GM21825 (cell line): ENCODE measurements around the gene NT5C1B.

ENCODE experiments used
- ATAC-seq: cut with Tn5 transposase; IDR thresholded peaks from one replicate; pipeline ENCODE4 v1.9.1; 2021; ENCODE audit warnings: mild to moderate bottlenecking, moderate library complexity; ENCODE audit not compliant: unreplicated experiment

Gene NT5C1B

DNA sequence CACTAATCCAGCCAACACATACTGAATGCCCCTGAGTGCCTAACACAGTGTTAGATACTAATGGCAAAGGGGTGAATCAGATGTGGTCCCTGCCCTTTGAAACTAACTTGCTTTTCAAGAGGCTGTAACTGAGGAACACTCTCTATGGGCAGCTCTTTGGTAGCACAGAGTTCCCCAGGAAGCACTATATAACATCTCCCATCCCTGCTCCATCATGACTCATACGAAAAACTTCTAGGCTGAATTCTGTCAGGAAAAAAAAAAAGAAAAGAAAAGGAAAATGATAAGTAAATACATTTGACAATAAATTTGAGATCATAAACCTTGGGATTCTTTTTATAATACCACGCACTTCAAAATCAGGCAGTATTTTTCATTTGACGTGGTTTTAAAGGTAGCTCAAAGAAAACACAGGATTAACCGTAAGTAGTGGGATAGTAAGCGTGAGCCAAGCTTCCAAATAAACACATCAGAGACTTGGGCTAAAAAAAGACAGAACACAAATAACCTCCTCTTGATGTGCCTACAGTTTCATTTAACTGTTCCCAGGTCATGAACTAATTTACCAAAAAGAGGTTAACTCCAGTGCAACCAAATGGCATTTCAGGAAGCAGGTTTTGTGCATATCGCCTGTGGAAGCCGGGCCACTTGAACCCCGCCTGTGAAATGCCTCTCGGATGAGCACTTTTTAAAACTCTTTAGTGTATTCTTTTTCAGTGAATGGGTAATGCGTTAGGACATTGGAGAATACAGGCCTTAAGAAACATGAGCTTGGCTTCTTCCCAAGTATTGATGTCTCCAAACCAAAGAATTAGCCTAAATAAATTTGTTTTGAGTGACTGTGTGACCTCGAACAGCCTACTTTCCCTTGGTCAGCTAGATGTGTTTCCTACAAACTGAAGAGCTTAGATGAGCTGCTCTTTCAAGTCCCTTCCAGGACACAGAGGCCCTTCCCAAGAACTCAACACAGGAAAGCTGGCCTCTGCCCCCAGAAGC is 71.0 kb downstream of the NT5C1B start:
- no peak for ATAC-seq

- no peak for ATAC-seq
Measured at GRCh38 chr2:18517386-18517785, 72.0 kb downstream of the NT5C1B start.

- ATAC-seq = no peak
Measured at GRCh38 chr2:18516112-18516511, 73.3 kb downstream of the NT5C1B start.

GRCh38 chr2:18514526-18515461 is 74.6 kb downstream of the NT5C1B start:
- no peak for ATAC-seq
